HG03558 (cell line): ENCODE results near the gene MID1.
"Not testable (repeated sequence)": the region's sequence is repeated elsewhere in the genome, so short reads cannot be mapped to it uniquely, and the experiment has no call there.

Experiments
- ATAC-seq: cut with Tn5 transposase; IDR thresholded peaks from one replicate; pipeline ENCODE4 v1.9.1; 2021; ENCODE audit warnings: moderate number of reproducible peaks; ENCODE audit not compliant: unreplicated experiment; ENCODE audit errors: extremely low read depth

MID1 gene

GRCh38 chrX:10617999-10618351, 2.4 kb downstream of the MID1 start:
- no peak for ATAC-seq

GRCh38 chrX:10617186-10617998, 3.0 kb downstream of the MID1 start:
- ATAC-seq: no peak

GRCh38 chrX:10615931-10616774, 4.2 kb downstream of the MID1 start:
- peak; percentile 72 for ATAC-seq

GRCh38 chrX:10612215-10612614, 8.2 kb downstream of the MID1 start:
- no peak for ATAC-seq

DNA sequence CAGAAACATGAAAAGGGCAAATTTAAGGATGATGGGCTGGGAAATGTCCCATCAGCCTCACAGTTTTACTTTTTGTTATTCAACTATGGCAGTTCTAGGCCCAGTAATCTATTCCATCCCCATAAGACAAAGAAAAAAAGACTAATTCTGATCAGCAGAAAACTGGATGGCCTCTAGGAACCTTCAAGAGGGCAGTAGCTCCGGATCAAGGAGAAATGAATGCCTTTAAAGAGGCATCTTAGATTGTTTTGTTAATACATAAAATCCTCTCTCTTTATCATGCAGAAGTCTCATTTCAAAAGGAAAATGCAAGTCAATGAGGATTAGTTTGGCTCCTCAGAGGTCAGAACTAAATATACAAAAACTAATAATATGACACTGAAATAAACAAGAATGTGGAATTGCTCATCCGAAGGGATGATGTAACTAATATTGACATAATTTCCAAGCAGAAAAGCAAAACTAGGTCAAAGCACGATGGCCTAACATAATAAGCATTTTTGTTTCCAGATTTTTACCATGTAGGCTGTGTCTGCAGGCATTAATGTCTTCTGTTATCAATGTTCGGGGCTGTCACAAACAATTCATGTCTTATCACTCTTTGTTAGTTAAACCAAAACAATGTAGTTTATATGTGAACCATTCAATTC, 8.8 kb downstream of the MID1 start:
- ATAC-seq: no peak

GRCh38 chrX:10608099-10608498, 12.3 kb downstream of the MID1 start:
- no peak for ATAC-seq

DNA sequence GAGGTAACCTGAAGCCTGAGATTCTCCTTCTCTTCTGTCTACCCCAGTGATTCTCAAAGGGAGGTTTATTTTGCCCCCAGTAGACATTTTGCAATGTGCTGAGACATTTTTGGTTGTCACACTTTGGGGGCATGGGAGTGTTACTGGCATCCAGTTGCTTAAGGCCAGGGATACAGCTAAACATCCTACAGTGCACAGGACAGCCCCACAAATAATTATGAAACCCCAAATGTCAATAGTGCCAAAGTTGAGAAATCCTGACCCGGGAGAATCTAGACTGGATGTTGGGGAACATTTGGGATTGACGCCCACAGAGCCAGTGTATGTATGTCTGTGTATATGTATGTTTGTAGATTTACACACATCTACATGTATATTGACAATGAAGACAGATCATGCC, 13.2 kb downstream of the MID1 start:
- no peak for ATAC-seq

- no peak for ATAC-seq
These were observed 16.8 kb downstream of the MID1 start for GRCh38 chrX:10603612-10604011.

GRCh38 chrX:10602646-10603045, 17.7 kb downstream of the MID1 start:
- no peak for ATAC-seq

GRCh38 chrX:10600479-10600878, 19.9 kb downstream of the MID1 start:
- ATAC-seq: no peak

DNA sequence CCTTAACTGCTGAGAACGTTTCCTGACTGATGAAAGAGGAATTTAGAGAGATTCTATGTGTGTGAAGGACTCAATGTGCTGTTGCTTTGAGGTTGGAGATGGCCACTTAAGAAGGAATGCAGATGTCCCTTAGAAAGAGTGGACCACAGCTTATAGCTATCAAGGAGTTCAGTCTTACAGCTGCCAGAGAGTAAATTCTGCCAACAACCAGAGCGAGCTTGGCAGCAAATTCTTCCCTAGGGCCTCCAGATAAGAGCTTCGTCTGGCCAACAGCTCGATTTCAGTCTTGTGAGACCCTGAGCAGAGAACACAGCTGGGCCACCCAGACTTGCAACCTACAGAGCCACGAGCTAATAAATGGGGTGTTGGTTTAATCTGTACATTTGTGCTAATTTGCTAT, 21.8 kb downstream of the MID1 start:
- ATAC-seq: no peak

GRCh38 chrX:10597871-10598270, 22.5 kb downstream of the MID1 start:
- no peak for ATAC-seq

- no peak for ATAC-seq
These were observed 28.7 kb downstream of the MID1 start for GRCh38 chrX:10591363-10592335.

DNA sequence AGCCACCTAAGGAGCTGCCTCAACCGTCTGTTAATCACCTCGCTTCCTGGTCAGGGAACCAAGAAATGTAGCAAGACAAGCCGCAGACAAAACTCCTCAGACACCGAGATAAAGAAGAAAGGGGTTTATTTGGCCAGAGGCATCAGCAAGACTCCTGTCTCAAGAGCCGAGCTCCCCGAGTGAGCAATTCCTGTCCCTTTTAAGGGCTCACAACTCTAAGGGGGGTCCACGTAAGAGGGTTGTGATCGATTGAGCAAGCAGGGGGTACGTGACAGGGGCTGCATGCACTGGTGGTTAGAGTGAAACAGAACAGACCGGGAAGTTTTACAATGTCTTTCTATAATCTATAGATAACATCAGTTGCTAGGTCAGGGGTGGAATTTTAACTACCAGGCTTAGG, 30.6 kb downstream of the MID1 start:
- not testable (repeated sequence) for ATAC-seq

GRCh38 chrX:10589098-10589497, 31.3 kb downstream of the MID1 start:
- ATAC-seq: no peak

- not testable (repeated sequence) for ATAC-seq
These were observed 35.5 kb downstream of the MID1 start for GRCh38 chrX:10584882-10585281.

DNA sequence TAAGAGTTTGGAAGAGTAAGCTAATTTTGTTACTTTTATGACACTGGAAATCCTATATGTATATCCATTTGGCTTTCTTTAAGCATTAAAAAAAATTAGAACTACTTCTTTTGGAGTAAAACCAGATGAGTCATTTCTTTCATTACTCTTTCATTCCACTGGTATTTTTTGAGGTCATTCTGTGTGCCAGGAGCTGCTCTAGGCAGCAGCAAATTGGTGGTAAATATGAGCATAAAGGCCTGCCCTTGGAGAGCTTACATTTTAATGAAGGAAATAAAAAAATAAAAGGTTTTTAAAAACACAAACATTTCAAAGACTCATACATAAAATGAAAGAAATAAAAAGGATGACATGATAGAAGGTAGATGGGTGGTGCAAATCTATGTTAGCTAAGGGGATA, 37.4 kb downstream of the MID1 start:
- no peak for ATAC-seq

- no peak for ATAC-seq
These were observed 38.1 kb downstream of the MID1 start for GRCh38 chrX:10582215-10582733.

GRCh38 chrX:10579112-10580011, 41.0 kb downstream of the MID1 start:
- ATAC-seq: no peak
